ENCODE results near the gene VCAN.

VCAN gene

DNA sequence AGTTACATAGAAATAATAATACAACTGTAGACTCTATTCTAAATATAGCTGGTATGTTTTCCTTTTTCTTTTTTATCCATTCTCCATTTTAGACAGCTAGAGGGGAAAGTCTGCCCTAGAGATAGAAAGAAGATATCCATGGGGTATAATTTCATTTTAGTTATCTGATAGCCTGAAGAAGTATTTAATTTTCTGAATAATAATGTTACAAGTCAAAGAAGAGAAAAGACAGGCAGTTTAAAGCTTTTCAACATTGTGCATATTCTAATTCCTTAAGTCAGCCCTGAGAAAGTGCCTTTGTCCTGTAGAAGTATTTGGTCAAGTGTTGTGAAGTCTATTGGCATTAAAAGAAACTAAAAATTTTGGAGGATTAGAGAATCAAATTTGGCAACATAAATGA, 2.5 kb upstream of the VCAN start:
- DNase-seq, result no peak

DNA sequence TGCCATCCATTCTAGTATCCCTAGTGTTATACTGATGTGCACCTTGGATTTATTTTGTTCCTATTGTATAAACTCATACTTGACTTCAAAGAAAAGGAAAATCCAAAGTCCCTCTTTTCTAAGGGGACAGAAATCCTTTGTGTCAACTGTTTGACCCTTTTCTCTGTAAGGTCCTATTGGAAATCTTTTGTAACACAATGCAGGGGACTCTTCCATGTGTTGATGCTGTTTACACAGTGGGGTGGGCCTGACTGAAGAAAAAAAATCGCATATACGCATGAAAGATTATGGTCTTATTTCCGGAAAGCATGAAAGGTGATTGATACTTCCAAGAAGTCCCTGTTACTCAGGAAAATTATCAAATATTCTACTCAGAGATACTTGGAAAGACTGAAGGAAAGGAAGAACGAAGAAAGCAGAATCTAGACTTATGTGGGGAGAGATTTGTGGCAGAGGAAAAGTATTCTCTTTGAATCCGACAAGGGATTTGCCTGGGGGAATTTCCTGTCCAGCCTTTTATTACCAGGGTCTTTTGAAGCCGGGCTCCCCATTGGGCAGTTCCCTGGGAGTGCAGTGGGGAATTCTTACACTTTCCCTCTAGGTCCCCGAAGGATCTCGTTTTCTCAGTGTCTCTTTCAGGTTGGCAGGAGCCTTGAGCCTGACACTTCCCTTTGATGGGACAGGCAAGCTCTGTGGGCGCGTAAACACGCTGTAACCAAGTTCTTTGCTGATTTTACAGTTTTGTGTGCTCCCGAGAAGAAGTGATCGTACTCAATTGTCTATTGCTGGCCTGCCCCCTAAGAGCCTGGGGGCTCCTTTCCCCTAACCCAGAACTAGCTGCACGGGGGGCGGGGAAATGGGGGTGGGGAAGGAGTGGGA, 779 bp upstream of the VCAN start:
- no peak for DNase-seq

DNA sequence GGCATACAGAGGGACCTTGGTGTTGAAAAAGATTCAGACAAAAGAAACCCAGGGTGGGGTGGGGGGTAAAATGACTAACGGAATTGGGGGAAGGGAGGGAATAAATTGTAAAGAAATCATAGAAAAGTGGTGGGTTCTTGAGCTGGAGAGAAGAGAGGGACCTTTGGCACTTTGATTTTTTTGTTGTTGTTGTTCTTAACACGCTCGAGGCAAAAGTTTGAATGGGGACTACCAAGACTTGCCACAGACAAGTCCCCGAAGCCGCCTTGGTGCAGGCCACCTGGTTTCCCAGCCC, 616 bp downstream of the VCAN start:
- no peak for DNase-seq

DNA sequence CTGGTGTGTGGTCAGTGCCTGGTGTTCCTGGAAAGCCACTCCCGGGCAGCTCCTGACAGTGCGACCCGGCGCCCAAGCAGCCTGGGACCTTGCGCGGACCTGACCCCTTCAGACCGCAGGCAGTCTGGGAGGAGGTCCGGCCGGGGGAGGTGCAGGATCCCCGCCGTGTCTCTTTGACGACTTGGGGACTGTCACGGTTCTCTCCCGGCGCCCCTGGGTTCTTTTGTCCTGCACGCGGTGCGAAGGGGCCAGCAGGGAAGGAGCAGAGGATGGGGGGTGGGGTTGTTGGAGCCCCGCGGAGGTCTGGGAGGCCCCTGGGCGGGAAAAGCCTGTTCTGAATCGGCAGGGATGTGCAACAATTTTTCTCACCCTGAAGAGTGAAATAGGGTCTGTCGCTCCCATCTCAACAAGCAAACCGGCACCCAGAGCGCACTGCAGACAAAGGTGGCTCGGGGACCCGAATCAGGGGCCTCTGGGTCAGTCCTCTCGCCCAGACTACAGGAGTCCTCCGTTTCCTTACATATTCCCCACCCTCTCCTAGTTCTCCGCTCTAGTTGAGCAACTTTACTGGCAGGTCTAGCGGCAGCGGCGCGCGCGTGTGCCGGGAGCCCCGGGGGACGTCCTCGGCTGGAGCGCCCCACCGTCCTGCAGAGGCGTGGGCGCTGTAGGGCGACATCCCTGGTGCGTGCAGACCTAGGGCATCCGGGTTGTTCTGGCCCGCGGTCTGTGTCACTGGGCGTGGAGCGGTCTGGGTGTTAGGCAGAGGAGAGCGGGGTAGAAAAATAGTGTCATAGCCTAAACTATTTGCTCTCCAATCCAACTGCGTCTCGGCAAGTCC, 1.2 kb downstream of the VCAN start:
- DNase-seq, result peak in 1 of 5 experiments; percentile 16

DNA sequence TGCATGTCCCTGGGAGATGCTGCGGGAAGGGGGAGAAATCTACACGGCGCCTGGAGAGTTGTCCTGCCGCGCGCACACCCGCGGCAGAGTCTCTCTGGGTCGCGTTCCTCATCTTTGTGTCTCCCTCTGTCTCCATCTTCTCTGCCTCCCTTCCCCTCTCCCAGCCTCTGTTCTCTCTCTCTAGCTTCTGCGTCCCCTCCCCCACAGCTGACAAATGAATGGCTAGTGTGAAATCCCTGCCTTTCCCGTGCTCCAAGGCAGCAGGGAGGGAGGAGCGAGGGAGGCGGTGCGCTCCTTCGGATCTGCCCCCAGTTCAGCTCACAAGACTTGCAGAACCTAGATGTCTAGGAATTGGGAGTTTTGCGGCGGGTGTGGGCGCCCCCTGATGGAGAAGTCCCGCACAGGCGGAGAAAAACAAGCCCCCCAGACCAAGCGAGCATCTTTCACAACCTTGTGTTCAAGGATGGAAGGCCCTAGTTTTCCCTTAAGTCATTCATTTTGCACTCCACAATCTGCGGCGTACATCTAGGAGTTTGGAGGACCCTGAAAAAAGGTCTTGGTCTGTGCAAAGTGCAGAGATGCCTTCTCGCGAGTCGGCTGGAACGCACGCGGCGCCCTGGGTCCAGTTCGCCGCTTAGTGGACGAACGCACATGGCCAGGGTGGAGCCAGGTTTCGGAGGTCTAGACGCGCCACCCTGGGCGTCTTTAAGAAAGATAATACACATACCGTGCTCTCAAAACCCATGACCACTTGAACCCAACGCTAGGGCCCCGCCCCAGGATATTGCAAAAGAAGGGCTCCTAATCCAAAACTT, 2.0 kb downstream of the VCAN start:
- peak in 2 of 5 experiments; percentile 19 to 31 for DNase-seq

DNA sequence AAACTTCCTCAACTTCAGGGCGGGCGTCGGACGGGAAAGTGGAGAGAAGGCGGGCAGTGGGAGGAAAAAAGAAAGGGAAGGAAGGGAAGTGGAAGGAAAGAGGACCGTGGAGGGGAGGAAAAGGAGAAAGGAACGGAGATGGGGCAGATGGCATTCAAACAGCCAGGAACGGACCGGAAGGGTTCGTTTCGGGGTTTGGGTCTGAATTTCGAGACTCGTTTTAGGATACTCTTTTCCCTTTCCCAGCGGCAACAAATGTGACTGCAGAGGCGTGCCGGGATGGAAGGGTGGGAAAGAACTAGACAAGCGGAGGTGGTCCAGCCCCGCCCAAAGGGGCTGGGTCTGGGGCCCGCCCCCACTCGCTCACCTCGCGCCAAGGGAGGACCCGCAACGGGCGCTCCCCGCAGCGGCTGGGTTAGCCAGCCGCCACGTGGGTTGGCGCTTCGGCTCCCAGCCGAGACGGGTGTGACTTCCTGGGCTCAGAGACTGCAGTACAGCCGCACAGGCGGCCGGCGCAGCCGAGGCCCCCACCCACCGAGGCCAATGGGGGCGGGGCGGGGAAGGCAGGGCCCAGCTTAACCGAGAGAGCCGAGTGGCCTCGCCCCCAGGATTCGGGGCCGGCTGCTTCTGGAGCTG, 2.7 kb downstream of the VCAN start:
- DNase-seq, result peak in 1 of 5 experiments; percentile 52

DNA sequence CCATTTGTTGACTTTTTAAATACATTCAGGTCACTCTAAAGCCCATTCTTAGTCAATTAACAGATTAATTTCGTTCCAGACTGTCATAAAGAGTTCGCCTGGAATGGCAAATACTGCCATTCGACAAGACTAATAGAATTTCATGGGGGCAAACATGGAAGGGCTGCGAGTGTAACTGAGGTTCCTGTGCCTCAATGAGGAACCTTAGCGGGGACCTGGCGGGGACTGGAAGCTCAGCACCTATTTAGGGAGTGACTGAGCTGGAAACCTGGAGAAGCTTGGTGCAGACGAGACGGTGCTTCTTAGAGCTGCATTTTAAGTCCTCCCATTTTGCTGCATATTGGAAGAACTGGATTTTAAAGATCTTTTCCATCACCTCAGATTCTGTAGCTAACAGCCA, 3.4 kb downstream of the VCAN start:
- no peak for DNase-seq

DNA sequence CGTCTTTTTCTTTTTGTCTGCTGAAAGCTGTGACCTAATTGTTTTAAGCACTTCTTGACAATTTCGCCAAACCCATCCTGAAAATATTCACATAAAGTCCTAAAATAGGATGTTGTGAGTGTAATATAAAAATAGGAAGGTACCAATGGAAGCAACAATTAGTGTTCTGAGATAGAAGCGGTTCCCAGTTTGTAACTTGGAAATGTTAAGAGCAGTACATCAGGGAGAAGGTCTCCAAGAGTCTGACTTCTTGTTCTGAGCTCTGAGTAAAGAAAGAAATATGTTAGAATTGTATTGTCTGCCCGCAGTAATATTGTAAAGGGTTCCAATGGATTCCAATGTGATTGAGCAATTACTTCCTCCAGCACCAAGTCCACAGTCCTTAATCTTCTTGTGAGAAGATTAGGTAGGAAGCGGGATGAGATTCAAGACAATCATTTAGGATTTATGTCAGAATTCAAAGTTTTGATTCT, 3.9 kb downstream of the VCAN start:
- DNase-seq, result no peak

DNA sequence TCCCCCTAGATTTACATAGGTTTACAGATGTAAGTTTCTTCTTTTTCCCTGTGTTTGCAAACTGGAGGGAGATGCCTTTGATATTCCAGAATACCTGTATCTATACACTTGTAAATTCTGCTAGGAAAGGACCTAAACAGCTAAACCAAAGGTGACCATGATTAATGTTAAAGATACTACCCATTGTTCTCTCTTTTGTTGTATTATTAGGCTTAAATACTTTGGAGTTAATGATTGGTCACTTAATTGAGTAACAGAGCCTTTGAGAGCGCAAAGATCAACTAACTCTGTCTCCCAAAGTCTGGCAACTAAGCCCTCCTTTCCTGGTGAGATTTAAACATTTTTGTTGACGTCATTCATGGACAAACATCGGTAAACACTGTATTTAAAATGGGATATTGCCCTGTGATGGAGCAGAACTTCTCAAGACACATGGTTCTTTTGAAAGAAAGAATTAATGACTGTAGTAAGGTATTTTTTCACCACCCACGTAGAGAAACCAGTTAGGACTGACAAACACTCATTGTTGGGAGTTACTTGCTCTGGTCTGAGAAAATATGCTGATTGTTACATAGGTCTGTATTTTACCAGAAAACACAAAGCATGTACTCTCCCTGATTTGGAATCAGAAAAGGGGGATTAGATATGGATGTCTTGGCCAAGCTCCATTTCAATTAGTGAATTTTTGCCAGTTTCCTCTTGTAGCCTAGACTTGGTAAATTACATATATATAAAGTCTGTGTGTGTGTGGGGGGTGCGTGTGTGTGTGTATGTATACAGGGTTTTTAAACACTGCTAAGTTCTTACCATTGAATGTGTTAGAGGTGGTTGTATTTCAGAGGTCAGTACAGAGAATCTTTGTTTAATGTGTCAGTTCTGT, 4.6 kb downstream of the VCAN start:
- no peak for DNase-seq

DNA sequence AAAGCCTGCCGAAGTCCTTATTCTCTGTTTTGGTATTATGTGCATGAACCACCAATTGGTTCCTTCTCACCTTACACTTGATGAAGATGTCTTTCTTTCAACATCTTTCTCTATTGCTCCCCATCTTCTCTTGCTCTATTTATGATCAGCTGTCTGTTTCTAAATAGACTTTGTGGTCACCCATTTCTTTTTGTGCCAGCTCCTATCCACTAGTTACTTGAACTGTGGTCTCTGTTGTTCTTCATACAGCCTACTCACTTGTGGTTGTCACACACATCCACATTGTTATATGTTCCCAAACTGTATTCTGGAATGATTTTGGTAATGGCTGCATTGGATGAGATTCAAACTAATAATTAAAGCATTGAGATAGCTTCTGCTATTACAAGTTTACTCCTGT, 11.4 kb downstream of the VCAN start:
- DNase-seq, result no peak

DNA sequence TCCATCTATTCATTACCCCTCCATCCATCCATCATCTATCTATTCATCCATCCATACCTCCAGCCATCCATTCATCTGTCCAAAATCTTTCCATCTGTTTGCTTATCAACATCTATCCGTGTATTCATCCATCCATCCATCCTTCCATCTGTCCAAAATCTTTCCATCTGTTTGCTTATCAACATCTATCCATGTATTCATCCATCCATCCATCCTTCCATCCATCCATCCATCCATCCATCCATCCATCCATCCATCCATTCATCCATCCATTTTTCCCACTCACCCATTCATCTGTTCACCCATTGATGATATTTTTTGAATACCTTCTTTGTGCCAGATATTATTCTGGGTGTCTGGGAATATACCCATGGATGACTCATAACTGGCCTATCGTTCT, 12.8 kb downstream of the VCAN start:
- no peak for DNase-seq

DNA sequence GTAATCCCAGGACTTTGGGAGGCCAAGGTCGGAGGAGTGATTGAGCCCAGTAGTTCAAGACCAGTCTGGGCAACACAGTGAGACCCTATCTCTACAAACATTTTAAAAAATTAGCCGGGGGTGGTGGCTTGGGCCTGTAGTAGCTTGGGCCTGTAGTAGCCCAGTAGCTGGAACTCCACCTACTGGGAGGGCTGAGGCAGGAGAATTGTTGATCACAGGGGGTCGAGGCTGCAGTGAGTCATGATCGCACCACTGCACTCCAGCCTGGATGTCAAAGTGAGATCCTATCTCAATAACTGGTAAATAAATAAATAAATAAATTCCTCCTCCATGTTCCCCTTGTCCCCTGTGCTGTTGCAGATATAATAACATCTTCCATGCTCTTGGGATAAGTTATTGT, 14.3 kb downstream of the VCAN start:
- no peak for DNase-seq

DNA sequence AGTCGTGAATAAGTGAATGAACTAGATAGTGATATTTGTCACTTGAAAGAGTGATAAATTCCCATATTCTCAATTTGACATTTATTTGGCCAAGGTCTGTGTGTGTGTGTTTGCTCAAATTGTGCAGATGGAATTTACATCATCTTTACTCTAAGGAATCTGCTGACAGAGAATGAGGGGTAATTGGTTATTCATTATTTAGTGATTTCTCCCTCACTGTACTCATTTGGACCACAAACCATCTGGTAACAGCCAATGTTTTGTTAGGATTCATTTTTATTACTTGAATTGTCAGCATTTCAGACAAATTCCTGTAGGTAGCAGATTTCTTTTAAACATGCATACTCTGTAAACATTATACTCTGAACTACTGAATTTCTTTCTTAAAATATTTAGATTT, 15.6 kb downstream of the VCAN start:
- DNase-seq, result no peak

DNA sequence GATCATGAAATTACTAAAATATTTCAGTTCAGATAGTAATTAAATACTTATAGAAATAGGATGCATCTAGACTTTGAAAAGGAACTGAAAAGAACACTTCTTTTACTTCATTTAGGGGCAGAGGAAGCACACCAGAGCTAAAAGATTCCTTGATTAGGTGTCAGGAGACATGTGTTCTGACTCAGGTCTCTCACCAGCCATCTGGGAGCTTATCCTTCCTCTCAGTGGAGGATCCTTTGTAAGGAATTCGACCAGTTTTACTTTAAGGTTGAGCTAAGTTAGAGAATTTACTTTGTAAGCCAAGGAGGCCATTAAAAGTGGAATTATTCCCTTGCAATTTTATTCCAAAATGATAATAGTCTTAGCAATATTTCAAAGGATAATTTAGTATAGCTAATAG, 16.7 kb downstream of the VCAN start:
- no peak for DNase-seq

DNA sequence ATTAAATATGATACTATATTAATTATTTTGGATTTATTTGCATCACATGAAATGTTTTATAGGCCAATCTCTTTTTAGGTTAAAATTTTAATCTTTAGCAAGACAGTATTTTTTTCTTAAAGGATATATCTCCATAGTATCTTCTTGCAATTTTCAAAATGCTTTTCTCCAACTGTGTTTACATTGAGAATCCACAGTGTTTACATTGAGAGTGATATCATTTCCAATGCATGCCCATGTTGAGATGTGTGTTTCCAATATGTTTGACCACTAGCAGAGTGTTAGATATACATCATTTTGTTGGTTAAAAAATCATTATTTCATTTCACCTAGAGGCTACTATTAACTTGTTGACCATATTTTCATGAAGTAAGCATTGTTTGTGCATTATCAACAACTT, 17.3 kb downstream of the VCAN start:
- DNase-seq, result no peak

DNA sequence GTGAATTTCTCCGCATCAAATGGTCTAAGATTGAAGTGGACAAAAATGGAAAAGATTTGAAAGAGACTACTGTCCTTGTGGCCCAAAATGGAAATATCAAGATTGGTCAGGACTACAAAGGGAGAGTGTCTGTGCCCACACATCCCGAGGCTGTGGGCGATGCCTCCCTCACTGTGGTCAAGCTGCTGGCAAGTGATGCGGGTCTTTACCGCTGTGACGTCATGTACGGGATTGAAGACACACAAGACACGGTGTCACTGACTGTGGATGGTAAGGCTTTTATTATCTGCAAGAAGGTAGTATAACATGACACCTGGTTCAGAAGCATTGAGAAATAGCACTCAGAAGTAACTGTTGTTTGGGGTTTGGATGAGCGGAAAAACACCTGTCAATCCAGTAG, 18.7 kb downstream of the VCAN start:
- DNase-seq, result no peak

DNA sequence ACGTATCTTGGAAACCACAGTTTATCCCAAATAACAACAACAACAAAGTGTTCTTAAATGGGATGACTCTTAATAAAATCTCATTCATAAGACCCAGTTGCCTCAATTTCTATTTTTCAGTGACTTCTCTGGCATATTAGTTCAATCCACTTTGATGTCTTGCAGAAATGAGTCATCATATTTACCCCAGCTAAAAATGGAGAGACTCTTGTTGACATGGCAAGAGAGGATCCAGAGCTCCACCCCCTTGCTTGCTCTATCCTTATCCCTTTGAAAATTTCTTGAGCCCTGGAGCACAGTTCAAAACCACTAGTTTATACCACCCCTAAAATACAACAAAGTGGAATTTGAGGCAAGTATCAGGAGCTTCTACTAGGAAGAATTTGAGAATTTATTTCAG, 20.8 kb downstream of the VCAN start:
- DNase-seq, result no peak

DNA sequence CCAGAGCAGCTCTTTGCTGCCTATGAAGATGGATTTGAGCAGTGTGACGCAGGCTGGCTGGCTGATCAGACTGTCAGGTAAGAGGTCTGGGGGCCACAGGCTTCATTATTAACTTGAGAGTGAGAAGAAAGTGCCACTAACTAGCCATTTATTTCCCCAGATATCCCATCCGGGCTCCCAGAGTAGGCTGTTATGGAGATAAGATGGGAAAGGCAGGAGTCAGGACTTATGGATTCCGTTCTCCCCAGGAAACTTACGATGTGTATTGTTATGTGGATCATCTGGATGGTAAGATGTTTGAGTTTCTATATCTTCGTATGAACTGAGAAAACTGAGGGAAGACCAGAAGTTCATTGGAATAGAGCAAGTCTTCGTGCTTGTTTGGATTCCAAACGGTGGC, 22.1 kb downstream of the VCAN start:
- no peak for DNase-seq

DNA sequence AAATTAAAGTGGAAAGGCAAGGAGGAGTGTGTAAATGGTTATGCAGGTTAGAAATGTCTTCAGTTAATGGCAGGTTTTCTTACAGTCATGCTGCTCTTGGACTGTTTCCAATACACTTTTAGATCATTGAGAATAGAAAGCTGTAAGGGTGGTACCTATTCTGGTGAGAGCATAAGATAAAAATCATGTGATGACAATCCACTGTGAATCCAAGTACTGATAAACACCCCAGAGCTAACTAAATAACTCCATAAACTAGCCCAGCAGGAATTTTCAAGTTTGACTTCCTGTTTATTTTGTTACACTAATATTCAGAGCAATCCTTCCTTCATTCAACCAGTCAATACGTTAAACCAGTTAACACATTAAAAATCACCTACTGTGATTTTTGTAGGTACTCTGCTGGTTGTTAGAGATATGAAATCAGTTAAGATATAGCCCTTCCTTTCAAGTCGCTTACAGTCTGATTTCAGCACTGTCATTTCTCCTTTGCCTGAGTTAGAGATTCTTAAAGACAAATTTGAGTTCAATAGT, 22.6 kb downstream of the VCAN start:
- DNase-seq, result no peak

DNA sequence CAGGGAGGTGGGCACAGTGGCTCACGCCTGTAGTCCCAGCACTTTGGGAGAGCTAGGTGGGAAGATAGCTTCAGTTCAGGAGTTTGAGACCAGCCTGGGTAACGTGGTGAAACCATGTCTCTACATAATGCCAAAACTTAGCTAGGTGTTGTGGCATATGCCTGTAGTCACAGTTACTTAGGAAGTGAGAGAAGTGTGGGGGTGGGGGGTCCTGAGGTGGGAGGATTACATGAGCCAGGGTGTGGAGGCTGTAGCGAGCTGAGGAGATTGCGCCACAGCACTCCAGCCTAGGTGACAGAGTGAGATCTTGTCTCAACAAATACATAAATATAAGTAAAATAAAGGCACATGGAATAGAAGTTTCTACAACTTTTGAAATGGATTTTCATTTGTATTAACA, 23.1 kb downstream of the VCAN start:
- no peak for DNase-seq

DNA sequence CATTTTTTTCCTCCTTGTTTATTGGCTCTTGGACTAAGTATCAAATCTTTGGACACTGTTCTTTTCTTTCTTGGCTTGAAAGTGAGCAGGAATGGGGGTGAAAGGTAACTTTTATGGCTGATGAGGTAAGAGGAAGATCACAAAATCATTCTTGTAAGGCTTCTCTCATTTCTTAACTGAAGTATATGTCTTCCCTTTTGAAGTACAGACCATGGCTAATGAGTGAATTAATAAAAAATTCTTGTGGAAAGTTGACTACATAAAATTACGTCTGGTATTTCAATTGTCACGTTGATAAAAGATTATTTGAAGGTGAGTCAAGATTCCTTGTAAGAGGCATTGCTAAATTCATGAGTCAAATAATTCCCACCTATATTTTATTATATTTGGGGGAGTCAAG, 25.1 kb downstream of the VCAN start:
- no peak for DNase-seq

All from T-helper 2 cell (primary cell).